Measurements from ENCODE around the gene EML1.

- TF ChIP-seq ELF4 (CRISPR knock-in tag; IDR thresholded peaks at IDR 0.05; ENCODE audit: low read depth) (no peak), CBFB (CRISPR knock-in tag; IDR thresholded peaks at IDR 0.05; ENCODE audit: low read depth) (no peak)
Measured at GRCh38 chr14:99871771-99872170, 78.6 kb downstream of the EML1 start.

Data from WTC11 (cell line).